Naive thymus-derived CD4-positive, alpha-beta T cell (primary cell): ENCODE results near the gene ATXN7L1. TPM values are rescaled to one million over a fixed set of nuclear protein-coding genes. Genes with fewer than 3 reads are reported as not detected.

Source experiments
- ATAC-seq: fragments of 150-1000 bp; cut with Tn5 transposase; 2 replicates; pipeline ENCODE4 v1.10.0; 2021; ENCODE audit warnings: mild to moderate bottlenecking, moderate library complexity
- CTCF ChIA-PET: fragments of 350-600 bp; sonication (Branson Sonifier 250); formaldehyde crosslinking; loops from one replicate; lab custom pipeline; 2021; ENCODE audit warnings: antibody characterized with exemption; lab: Charles Lee
- POLR2A ChIA-PET: fragments of 350-600 bp; sonication (Branson Sonifier 250); formaldehyde crosslinking; loops from one replicate; lab custom pipeline; 2021; ENCODE audit warnings: antibody characterized with exemption, inconsistent platforms; lab: Charles Lee
- DNase-seq, 9 donors: peaks; one replicate each; pipeline versions ENCODE4 v3.0.0 to v3.0.0-alpha.2; 2020 to 2022; ENCODE audit warnings: mixed read lengths in 1 of 9
- H3K27ac ChIP-seq: one replicate; pipeline ENCODE4 v1.7.0; 2013; ENCODE audit warnings: mild to moderate bottlenecking, low read depth, low read length, moderate library complexity
- H3K27me3 ChIP-seq, 2 donors: one replicate each; pipeline ENCODE4 v1.7.0; 2013; ENCODE audit warnings: low read length in 2 of 2, mild to moderate bottlenecking in 2 of 2, moderate library complexity in 2 of 2; ENCODE audit not compliant: control insufficient read depth in 2 of 2, insufficient read depth in 2 of 2
- H3K36me3 ChIP-seq, 3 experiments: 1 replicate in 2 of 3; 2 replicates in 1 of 3; pipeline ENCODE4 v1.7.0; 2013; ENCODE audit warnings: low read length in 3 of 3, mild to moderate bottlenecking in 3 of 3, moderate library complexity in 1 of 3; ENCODE audit not compliant: insufficient read depth in 3 of 3, control insufficient read depth in 2 of 3
- H3K4me1 ChIP-seq, 2 donors: one replicate each; pipeline ENCODE4 v1.7.0; 2013; ENCODE audit warnings: low read length in 2 of 2, mild to moderate bottlenecking in 2 of 2, moderate library complexity in 1 of 2; ENCODE audit not compliant: control insufficient read depth in 2 of 2, insufficient read depth in 2 of 2
- H3K4me3 ChIP-seq: 2 replicates; pipeline ENCODE4 v1.7.0; 2013; ENCODE audit warnings: mild to moderate bottlenecking, low read length
- H3K9me3 ChIP-seq, 3 experiments: 1 replicate in 2 of 3; 2 replicates in 1 of 3; pipeline ENCODE4 v1.7.0; 2013; ENCODE audit warnings: low read length in 3 of 3; ENCODE audit not compliant: control insufficient read depth in 2 of 3
- H3K27ac Mint-ChIP-seq, 9 donors: one replicate each; pipeline ENCODE4 v1.8.0; 2020 to 2022; ENCODE audit warnings: mixed read lengths in 9 of 9, mild to moderate bottlenecking in 8 of 9, moderate library complexity in 5 of 9, inconsistent platforms in 2 of 9
- H3K27me3 Mint-ChIP-seq, 5 donors: one replicate each; pipeline ENCODE4 v1.8.0; 2021 to 2022; ENCODE audit warnings: mixed read lengths in 5 of 5, mild to moderate bottlenecking in 1 of 5
- H3K36me3 Mint-ChIP-seq, 5 donors: one replicate each; pipeline ENCODE4 v1.8.0; 2020 to 2022; ENCODE audit warnings: mixed read lengths in 5 of 5, mild to moderate bottlenecking in 3 of 5, inconsistent platforms in 1 of 5
- H3K4me1 Mint-ChIP-seq, 7 donors: one replicate each; pipeline ENCODE4 v1.8.0; 2020 to 2022; ENCODE audit warnings: mixed read lengths in 7 of 7, mild to moderate bottlenecking in 3 of 7, inconsistent platforms in 1 of 7
- H3K4me3 Mint-ChIP-seq, 10 donors: one replicate each; pipeline ENCODE4 v1.8.0; 2020 to 2022; ENCODE audit warnings: mild to moderate bottlenecking in 10 of 10, mixed read lengths in 10 of 10, moderate library complexity in 6 of 10, inconsistent platforms in 2 of 10
- H3K9me3 Mint-ChIP-seq, 11 donors: one replicate each; pipeline ENCODE4 v1.8.0; 2020 to 2022; ENCODE audit warnings: mixed read lengths in 11 of 11, mild to moderate bottlenecking in 4 of 11, inconsistent platforms in 1 of 11, moderate library complexity in 1 of 11
- intact Hi-C, 2 donors: fragments of 100-400 bp; cut with micrococcal nuclease; formaldehyde crosslinking; loops; one replicate each; pipeline ENCODE4 v1.15.1; 2023
- polyA plus RNA-seq, 2 donors: library from polyadenylated mRNA; unstranded; fragments of 300-500 nt; fragmentation: Illumina TruSeq; gene quantifications; one replicate each; pipeline ENCODE4 v1.2.3, GENCODE V29; 2021
- total RNA-seq, 6 experiments: library from RNA in 5 of 6; stranded (reverse) in 5 of 6; gene quantifications; 1 replicate in 5 of 6; 2 replicates in 1 of 6; pipeline ENCODE4 v1.2.3 and lab custom pipeline; 2021 to 2026

The ATXN7L1 gene
- total and polyA plus RNA-seq, 7 experiments from 2014 or later: 18.5 to 52.4 (median 39.5) TPM

DNA sequence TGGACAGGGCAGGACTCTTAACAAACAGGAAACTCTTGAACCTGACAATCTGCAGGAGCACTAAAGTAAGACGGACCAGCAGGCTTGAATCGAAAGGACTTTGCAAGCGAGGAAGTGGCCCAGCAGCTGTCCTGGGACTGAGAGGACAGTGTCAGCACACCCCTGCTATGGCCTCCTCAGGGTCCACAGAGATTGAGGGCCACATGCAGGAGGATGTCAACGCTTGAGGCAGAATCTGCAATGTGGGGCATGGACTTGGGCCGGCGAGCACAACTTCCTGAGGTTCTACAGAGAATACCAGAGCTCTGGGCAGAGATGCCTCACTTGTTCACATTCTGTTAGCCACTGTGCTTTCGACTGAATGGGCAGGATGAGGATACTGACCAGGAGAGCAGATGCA lies 210.7 kb downstream of the ATXN7L1 start:
- H3K4me3 ChIP-seq: no peak overlapping the region
- Mint-ChIP-seq H3K27ac (peak overlapping the region in 3 of 9 donors; percentile 12 to 86 (median 33)), H3K4me1 (peaks cover 0 to 31% (median 10%) of the 10 kb centered on the region in 7 donors), H3K9me3 (no peaks in the 10 kb centered on the region), H3K4me3 (no peak overlapping the region), H3K36me3 (peaks cover 12 to 46% (median 33%) of the 10 kb centered on the region in 5 donors), H3K27me3 (no peaks in the 10 kb centered on the region)
- no peaks in the 10 kb centered on the region for H3K27me3 ChIP-seq
- H3K4me1 ChIP-seq: no peaks in the 10 kb centered on the region
- POLR2A ChIA-PET: interaction anchor here (0.6 to 0.9 kb wide), 2 partner anchors 59 to 203 kb away, joined by 3 read pairs; no protein-coding TSS in a partner anchor
- peaks cover 0 to 45% (median 15%) of the 10 kb centered on the region in 3 experiments for H3K36me3 ChIP-seq
- ATAC-seq: no peak
- no peak overlapping the region for H3K27ac ChIP-seq
- no peaks in the 10 kb centered on the region for H3K9me3 ChIP-seq
- intact Hi-C loops: no loop called here
- DNase-seq: no peak
- CTCF ChIA-PET: no interaction called here

DNA sequence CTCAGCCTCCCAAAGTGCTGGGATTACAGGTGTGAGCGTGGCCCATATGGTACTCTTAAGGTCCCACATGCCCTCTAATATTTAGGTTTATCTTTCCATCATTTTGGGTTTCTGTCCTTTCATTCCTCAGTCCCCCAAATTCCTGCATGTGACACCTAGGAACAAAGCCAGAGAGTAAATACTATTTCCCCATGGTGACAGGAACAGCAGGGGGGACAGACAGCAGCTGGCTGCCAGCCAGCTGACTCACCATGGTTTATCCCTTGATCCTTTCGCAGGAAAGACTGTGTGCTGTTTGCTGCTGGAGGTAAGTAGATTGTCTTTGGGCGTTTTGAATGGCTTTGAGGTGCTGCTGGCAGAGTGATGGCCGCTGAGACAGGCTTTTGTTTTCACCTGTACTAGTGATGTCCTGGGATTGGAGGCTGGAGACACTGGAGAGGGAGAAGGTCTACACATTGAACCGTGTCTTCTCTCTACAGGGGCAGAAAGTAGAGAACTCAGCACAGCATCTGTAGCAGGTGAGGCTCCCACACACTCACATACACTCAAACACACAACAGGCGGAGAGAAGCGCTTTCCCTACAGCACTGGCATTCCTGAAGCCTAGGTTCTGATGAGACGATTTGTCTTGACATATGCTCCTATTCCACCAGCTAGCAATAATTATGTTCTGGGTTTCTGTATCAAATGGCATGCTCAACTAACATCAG lies 211.4 kb downstream of the ATXN7L1 start:
- H3K36me3 Mint-ChIP-seq: peaks cover 15 to 46% (median 35%) of the 10 kb centered on the region in 5 donors
- peaks cover 0 to 49% (median 15%) of the 10 kb centered on the region in 3 experiments for H3K36me3 ChIP-seq
- ATAC-seq (no peak), DNase-seq (no peak)
- no peaks in the 10 kb centered on the region for H3K9me3 ChIP-seq
- H3K4me1 ChIP-seq: no peaks in the 10 kb centered on the region
- no peak overlapping the region for H3K4me3 ChIP-seq
- intact Hi-C loops: no loop called here
- H3K27me3 ChIP-seq: no peaks in the 10 kb centered on the region
- H3K27me3 Mint-ChIP-seq: no peaks in the 10 kb centered on the region
- peaks cover 3 to 27% (median 10%) of the 10 kb centered on the region in 7 donors for H3K4me1 Mint-ChIP-seq
- H3K9me3 Mint-ChIP-seq: no peaks in the 10 kb centered on the region
- H3K27ac Mint-ChIP-seq: peak overlapping the region in 2 of 9 donors; percentile 45 to 86
- CTCF ChIA-PET: no interaction called here
- no peak overlapping the region for H3K4me3 Mint-ChIP-seq
- POLR2A ChIA-PET: no interaction called here
- H3K27ac ChIP-seq: no peak overlapping the region

DNA sequence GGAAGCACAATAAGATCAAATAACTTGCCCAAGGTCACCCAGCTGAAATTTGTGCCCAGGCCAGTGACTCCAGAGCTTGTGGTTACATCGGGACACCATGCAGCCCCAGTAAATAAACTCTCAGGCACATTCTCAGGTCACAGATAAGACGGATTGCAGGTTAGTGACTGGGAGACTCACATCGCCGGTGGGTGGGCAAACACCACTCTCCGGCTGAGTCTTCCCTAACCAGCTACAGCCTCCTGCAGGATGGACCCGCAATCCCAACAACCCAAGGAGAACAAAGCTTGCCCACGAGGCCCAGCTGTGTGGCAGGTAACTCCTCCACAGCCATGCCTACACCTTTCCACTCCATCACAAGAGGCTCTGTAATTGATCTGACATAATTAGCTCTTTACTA lies 213.4 kb downstream of the ATXN7L1 start:
- H3K4me3 ChIP-seq: no peak overlapping the region
- H3K9me3 ChIP-seq: no peaks in the 10 kb centered on the region
- Mint-ChIP-seq H3K27me3 (no peaks in the 10 kb centered on the region), H3K27ac (peak overlapping the region in 3 of 9 donors; percentile 17 to 40 (median 25)), H3K36me3 (peaks cover 16 to 52% (median 42%) of the 10 kb centered on the region in 5 donors), H3K4me3 (no peak overlapping the region), H3K9me3 (no peaks in the 10 kb centered on the region), H3K4me1 (peaks cover 4 to 37% (median 10%) of the 10 kb centered on the region in 7 donors)
- DNase-seq (no peak), ATAC-seq (no peak)
- H3K4me1 ChIP-seq: no peaks in the 10 kb centered on the region
- no peak overlapping the region for H3K27ac ChIP-seq
- intact Hi-C loops: no loop called here
- H3K27me3 ChIP-seq: no peaks in the 10 kb centered on the region
- H3K36me3 ChIP-seq: peaks cover 2 to 61% (median 15%) of the 10 kb centered on the region in 3 experiments
- ChIA-PET CTCF (interaction anchor here (0.9 kb wide), 1 partner anchor 492 kb away, joined by 3 read pairs; no protein-coding TSS in a partner anchor), POLR2A (interaction anchor here (1.0 to 1.3 kb wide), 3 partner anchors 13 to 28 kb away, joined by 3 read pairs; no protein-coding TSS in a partner anchor)

DNA sequence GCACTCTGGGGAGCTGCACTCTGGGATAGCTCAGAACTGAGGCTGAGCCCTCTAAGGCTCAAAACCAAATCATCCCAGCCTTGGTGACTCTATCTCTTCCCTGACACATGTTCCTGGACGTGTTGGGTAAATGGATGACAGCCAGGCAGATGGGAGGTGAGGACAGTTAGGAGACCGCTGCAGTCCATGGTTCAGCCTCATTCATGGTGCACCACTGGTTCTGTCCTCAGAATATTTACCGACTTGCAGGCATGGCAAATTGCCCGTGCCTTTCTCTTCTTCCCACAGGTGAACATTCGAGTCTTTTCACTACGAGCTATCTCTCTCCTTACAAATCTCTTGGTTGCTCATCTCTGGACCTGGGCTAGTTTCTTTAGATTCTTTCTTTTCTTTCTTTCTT lies 214.8 kb downstream of the ATXN7L1 start:
- Mint-ChIP-seq H3K27ac (peak overlapping the region in 2 of 9 donors; percentile 26 to 29), H3K4me3 (no peak overlapping the region), H3K27me3 (no peaks in the 10 kb centered on the region), H3K36me3 (peaks cover 16 to 58% (median 45%) of the 10 kb centered on the region in 5 donors), H3K4me1 (peaks cover 6 to 36% (median 10%) of the 10 kb centered on the region in 7 donors), H3K9me3 (no peaks in the 10 kb centered on the region)
- ChIA-PET CTCF (interaction anchor here (0.6 to 0.9 kb wide), 2 partner anchors 11 to 174 kb away, joined by 3 to 4 read pairs; no protein-coding TSS in a partner anchor), POLR2A (no interaction called here)
- ATAC-seq: no peak
- Histone ChIP-seq H3K4me1 (peaks cover 0 to 5% of the 10 kb centered on the region in 2 donors), H3K27ac (no peak overlapping the region), H3K9me3 (no peaks in the 10 kb centered on the region), H3K27me3 (no peaks in the 10 kb centered on the region), H3K36me3 (peaks cover 2 to 61% (median 15%) of the 10 kb centered on the region in 3 experiments), H3K4me3 (no peak overlapping the region)
- no peak for DNase-seq
- intact Hi-C loops: no loop called here

DNA sequence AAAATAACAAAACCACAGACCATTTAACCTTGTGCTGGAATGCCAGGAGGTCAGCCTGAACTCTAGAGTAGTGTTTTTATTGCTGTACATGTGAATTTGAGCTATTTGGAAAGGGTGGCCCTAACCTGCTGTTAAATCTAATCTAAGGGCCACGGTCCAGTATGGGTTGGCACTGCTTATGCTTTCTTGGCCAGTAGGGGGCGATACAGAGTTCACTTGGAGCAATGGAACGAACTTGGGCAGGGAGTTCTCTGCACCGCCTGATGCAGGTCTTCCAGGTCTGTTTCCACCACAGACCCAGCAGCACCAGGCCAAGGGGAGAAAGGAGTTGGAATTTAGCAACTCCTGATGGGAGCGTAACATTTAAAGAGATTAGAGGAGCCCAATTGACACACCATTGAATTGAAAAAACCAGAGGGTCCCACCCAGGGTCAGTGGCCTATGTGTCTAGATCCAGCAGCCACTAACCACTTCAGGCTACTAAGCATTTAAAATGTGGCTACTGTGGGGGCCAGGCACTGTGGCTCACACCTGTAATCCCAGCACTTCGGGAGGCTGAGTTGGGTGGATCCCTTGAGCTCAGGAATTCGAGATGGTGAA lies 219.4 kb downstream of the ATXN7L1 start:
- peak overlapping the region in 3 of 9 donors; percentile 26 to 77 (median 51) for H3K27ac Mint-ChIP-seq
- intact Hi-C loops: loop anchor here (1.0 to 10.0 kb wide), 11 partner anchors 20 to 498 kb away; partner anchors contain the start of gene ATXN7L1 (in 2 of the 2)
- DNase-seq: peak; percentile 42 to 77 (median 64)
- Histone ChIP-seq H3K27me3 (no peaks in the 10 kb centered on the region), H3K27ac (no peak overlapping the region), H3K4me3 (no peak overlapping the region), H3K4me1 (peaks cover 0 to 5% of the 10 kb centered on the region in 2 donors), H3K36me3 (peaks cover 0 to 60% (median 2%) of the 10 kb centered on the region in 3 experiments), H3K9me3 (no peaks in the 10 kb centered on the region)
- ChIA-PET CTCF (interaction anchor here (0.6 to 2.4 kb wide), 26 partner anchors 9 to 738 kb away, joined by 3 to 7 read pairs (median 4); no protein-coding TSS in a partner anchor), POLR2A (interaction anchor here (0.9 to 1.9 kb wide), 4 partner anchors 12 to 220 kb away, joined by 3 to 6 read pairs (median 4); partner anchors contain the start of gene ATXN7L1)
- peaks cover 5 to 22% (median 10%) of the 10 kb centered on the region in 7 donors for H3K4me1 Mint-ChIP-seq
- H3K4me3 Mint-ChIP-seq: no peak overlapping the region
- ATAC-seq: peak; percentile 86
- H3K9me3 Mint-ChIP-seq: no peaks in the 10 kb centered on the region
- peaks cover 16 to 51% (median 31%) of the 10 kb centered on the region in 5 donors for H3K36me3 Mint-ChIP-seq
- no peaks in the 10 kb centered on the region for H3K27me3 Mint-ChIP-seq
